H1 (cell line): ENCODE measurements around the gene PPP1R1A.

Experiments used
- CTCF ChIP-seq, 3 experiments: IDR thresholded peaks; 1 replicate in 2 of 3; 2 replicates in 1 of 3; pipeline versions ENCODE4 v1.5.1 to v1.6.1; 2011; ENCODE audit warnings: low read length in 3 of 3, mild to moderate bottlenecking in 3 of 3, inconsistent platforms in 2 of 3, low read depth in 1 of 3, moderate library complexity in 1 of 3; ENCODE audit not compliant: insufficient read depth in 1 of 3; ENCODE audit errors: control extremely low read depth in 1 of 3
- EGR1 ChIP-seq: IDR thresholded peaks from 2 replicates; pipeline ENCODE4 v1.6.1; 2011; ENCODE audit warnings: low read depth, low read length, borderline replicate concordance
- EZH2 ChIP-seq: fragments of 200-600 bp; sonication (generic); IDR thresholded peaks from 2 replicates; pipeline ENCODE4 v1.7.1; 2012; ENCODE audit warnings: low read depth, mild to moderate bottlenecking, moderate library complexity, low read length, inconsistent platforms; ENCODE audit not compliant: severe bottlenecking
- KDM5A ChIP-seq: fragments of 200-600 bp; IDR thresholded peaks from 2 replicates; pipeline ENCODE4 v1.7.1; 2012; ENCODE audit warnings: mild to moderate bottlenecking, low read length, inconsistent platforms, mixed read lengths

GRCh38 chr12:54583726-54584125 is 4.7 kb downstream of the PPP1R1A start:
- no peak for TF ChIP-seq EZH2
- no peak for TF ChIP-seq CTCF (IDR thresholded peaks at IDR 0.05; ENCODE audit: control extremely low read depth in 1 of 3, insufficient read depth in 1 of 3, low read depth in 1 of 3, low read length in 3 of 3)
- no peak for TF ChIP-seq KDM5A
- TF ChIP-seq EGR1 = no peak
